A549 (cell line): ENCODE measurements around the gene HIPK3. TPM values are rescaled to one million over a fixed set of nuclear protein-coding genes. Genes with fewer than 3 reads are reported as not detected.

Experiments
- ATAC-seq, 2 experiments: fragments of 200-7000 bp in 1 of 2; fragments of >200 bp in 1 of 2; cut with Nextera tagmentation in 1 of 2; cut with Tn5 transposase in 1 of 2; 3 replicates each; pipeline versions ENCODE4 v1.8.0 to v1.9.1; 2018 to 2020; ENCODE audit warnings: mild to moderate bottlenecking in 1 of 2, moderate library complexity in 1 of 2
- CTCF ChIA-PET: fragments of 300-600 bp; sonication (Branson Sonifier 250); formaldehyde crosslinking; extraction: SDS; loops from one replicate; lab custom pipeline; 2021; ENCODE audit warnings: antibody characterized with exemption, inconsistent platforms; lab: Yijun Ruan, JAX
- POLR2A ChIA-PET: fragments of 350-600 bp; formaldehyde crosslinking; extraction: SDS; loops from one replicate; lab custom pipeline; 2021; ENCODE audit warnings: antibody characterized with exemption, inconsistent platforms; lab: Yijun Ruan, JAX
- DNase-seq, 2 experiments: peaks; one replicate each; pipeline versions ENCODE4 v3.0.0 to v3.0.0-alpha.2; 2011 to 2016; ENCODE audit warnings: low read depth in 1 of 2, low spot score in 1 of 2
- FAIRE-seq: peaks from 2 replicates; lab custom pipeline; 2011; peaks lifted over from hg19 to GRCh38; lab: Jason Lieb, UNC
- H3K27ac ChIP-seq, 2 experiments: fragments of >200 bp; sonication (Bioruptor Twin); formaldehyde crosslinking; 3 replicates each; pipeline ENCODE4 v1.5.1; 2016 to 2017
- H3K4me1 ChIP-seq: fragments of >200 bp; sonication (Bioruptor Twin); formaldehyde crosslinking; 3 replicates; pipeline ENCODE4 v1.6.1; 2016
- H3K4me2 ChIP-seq: fragments of >200 bp; sonication (Bioruptor Twin); formaldehyde crosslinking; 3 replicates; pipeline ENCODE4 v1.6.1; 2016
- H3K4me3 ChIP-seq: fragments of >200 bp; sonication (Bioruptor Twin); formaldehyde crosslinking; 3 replicates; pipeline ENCODE4 v1.5.1; 2016
- H3K9me3 ChIP-seq: fragments of >200 bp; sonication (Bioruptor Twin); formaldehyde crosslinking; 3 replicates; pipeline ENCODE4 v1.6.1; 2016
- BCL3 ChIP-seq: fragments of >200 bp; sonication (Bioruptor Twin); formaldehyde crosslinking; IDR thresholded peaks from 3 replicates; pipeline ENCODE4 v1.6.1; 2016
- BHLHE40 ChIP-seq: IDR thresholded peaks from 2 replicates; pipeline ENCODE4 v1.6.1; 2012; ENCODE audit warnings: low read depth, low read length, inconsistent platforms
- CHD4 ChIP-seq: fragments of 200-600 bp; sonication (generic); IDR thresholded peaks from 2 replicates; pipeline ENCODE4 v1.6.1; 2016; ENCODE audit warnings: antibody characterized with exemption, mild to moderate bottlenecking, borderline replicate concordance
- CTCF ChIP-seq: fragments of >200 bp; sonication (Bioruptor Twin); formaldehyde crosslinking; IDR thresholded peaks from 3 replicates; pipeline ENCODE4 v1.5.1; 2016
- ELK1 ChIP-seq: fragments of 150-350 bp; IDR thresholded peaks from 2 replicates; pipeline ENCODE4 v1.6.1; 2014; ENCODE audit warnings: low read depth, mild to moderate bottlenecking, low read length
- FOSL2 ChIP-seq, 2 experiments: fragments of 450-650 bp in 1 of 2; fragments of >200 bp in 1 of 2; sonication (Bioruptor Twin) in 1 of 2; formaldehyde crosslinking; IDR thresholded peaks; 2 replicates each; pipeline versions ENCODE4 v1.5.0 to v1.6.1; 2016 to 2020; ENCODE audit warnings: mild to moderate bottlenecking in 1 of 2, moderate library complexity in 1 of 2
- HOXB13 ChIP-seq: fragments of 250-450 bp; sonication (Bioruptor Pico); IDR thresholded peaks from 2 replicates; pipeline ENCODE4 v1.5.0; 2020; ENCODE audit warnings: low read depth, mild to moderate bottlenecking, moderate library complexity
- HOXB5 ChIP-seq: fragments of 250-450 bp; sonication (Bioruptor Pico); IDR thresholded peaks from 2 replicates; pipeline ENCODE4 v1.5.0; 2020; ENCODE audit warnings: mild to moderate bottlenecking, moderate library complexity
- KDM5A ChIP-seq: fragments of 200-600 bp; sonication (generic); IDR thresholded peaks from 2 replicates; pipeline ENCODE4 v1.6.1; 2016; ENCODE audit warnings: antibody characterized with exemption, mild to moderate bottlenecking
- NFE2L2 ChIP-seq: fragments of 150-350 bp; conservative IDR thresholded peaks from 2 replicates; pipeline ENCODE4 v1.6.1; 2014; ENCODE audit warnings: low read length
- NPAS2 ChIP-seq: fragments of 250-450 bp; sonication (Bioruptor Pico); IDR thresholded peaks from 2 replicates; pipeline ENCODE4 v1.8.0; 2022; ENCODE audit warnings: mild to moderate bottlenecking, moderate library complexity, borderline replicate concordance
- PHF8 ChIP-seq: fragments of 200-600 bp; sonication (generic); IDR thresholded peaks from 2 replicates; pipeline ENCODE4 v1.6.1; 2016; ENCODE audit warnings: low read depth, mild to moderate bottlenecking, antibody characterized with exemption, moderate library complexity, borderline replicate concordance
- RAD21 ChIP-seq, 2 experiments: fragments of >200 bp in 1 of 2; sonication (Bioruptor Twin) in 1 of 2; formaldehyde crosslinking in 1 of 2; IDR thresholded peaks in 1 of 2; conservative IDR thresholded peaks in 1 of 2; 2 replicates in 1 of 2; 3 replicates in 1 of 2; pipeline ENCODE4 v1.6.1; 2012 to 2018; ENCODE audit warnings: inconsistent platforms in 1 of 2
- RARB ChIP-seq: fragments of 250-450 bp; sonication (Bioruptor Pico); IDR thresholded peaks from 2 replicates; pipeline ENCODE4 v1.8.0; 2021; ENCODE audit warnings: mild to moderate bottlenecking, moderate library complexity
- REST ChIP-seq: fragments of 200-600 bp; sonication (generic); IDR thresholded peaks from 2 replicates; pipeline ENCODE4 v1.6.1; 2016; ENCODE audit warnings: antibody characterized with exemption, mild to moderate bottlenecking, moderate library complexity
- RFX5 ChIP-seq: fragments of 450-650 bp; IDR thresholded peaks from 2 replicates; pipeline ENCODE4 v1.7.1; 2014; ENCODE audit warnings: antibody characterized with exemption, mild to moderate bottlenecking, moderate library complexity
- ZC3H11A ChIP-seq: fragments of 450-650 bp; IDR thresholded peaks from 2 replicates; pipeline ENCODE4 v1.6.1; 2014; ENCODE audit warnings: antibody characterized with exemption, mild to moderate bottlenecking
- ZSCAN20 ChIP-seq: fragments of 250-450 bp; sonication (Bioruptor Pico); IDR thresholded peaks from 2 replicates; pipeline ENCODE4 v1.8.0; 2022; ENCODE audit warnings: mild to moderate bottlenecking, moderate library complexity
- WGBS: methylation state at CpG from one replicate; pipeline ENCODE4 v1.1.6; 2017; ENCODE audit errors: missing lambda C conversion rate; 5-methylcytosine and 5-hydroxymethylcytosine counted together
- polyA plus RNA-seq, 4 experiments: library from polyadenylated mRNA; depleted of rRNA in 3 of 4; stranded (reverse); fragments of >200 nt; fragmentation: RNase III in 1 of 4; extraction: RNeasy Plus Mini Kit Qiagen cat#74134 plus additional on column Dnase treatment in 1 of 4; gene quantifications; 2 replicates in 3 of 4; 3 replicates in 1 of 4; pipeline ENCODE4 v1.2.3, GENCODE V29; 2011 to 2017

Gene HIPK3
- polyA plus RNA-seq, 2 of the 4 experiments (the other 2 are of a cell fraction), result 15.1 to 31.6 TPM

- ChIA-PET CTCF (no interaction called here), POLR2A (interaction anchor here (0.6 kb wide), 1 partner anchor 81 kb away, joined by 3 read pairs; no protein-coding TSS in a partner anchor)
- Histone ChIP-seq H3K4me2 (peak overlapping the region; percentile 90), H3K4me1 (peaks cover 20% of the 10 kb centered on the region), H3K9me3 (no peaks in the 10 kb centered on the region), H3K4me3 (peak overlapping the region; percentile 94), H3K27ac (peak overlapping the region; percentile 99 to 100)
- TF ChIP-seq REST (no peak), CHD4 (no peak), KDM5A (no peak), HOXB5 (no peak), ZC3H11A (no peak), FOSL2 (IDR thresholded peaks at IDR 0.05) (no peak), FOSL2 (CRISPR knock-in tag; IDR thresholded peaks at IDR 0.05) (no peak), ELK1 (no peak), CTCF (no peak), HOXB13 (CRISPR knock-in tag) (no peak), NPAS2 (CRISPR knock-in tag) (no peak), RFX5 (no peak), BCL3 (no peak), NFE2L2 (no peak), RAD21 (conservative IDR thresholded peaks at IDR 0.05 in 1 of 2, IDR thresholded peaks at IDR 0.05 in 1 of 2) (no peak), BHLHE40 (no peak), ZSCAN20 (no peak), RARB (CRISPR knock-in tag) (no peak), PHF8 (no peak; the same call in 1 of the 2 replicates)
- FAIRE-seq, result no peak
- no peak for ATAC-seq
- WGBS, result 2% methylated on average over 15 of the region's 16 CpGs
- DNase-seq, result no peak
Measured at GRCh38 chr11:33256813-33257159, 395 bp upstream of the HIPK3 start.
